ENCODE measurements around the gene POLK.
"Not testable (repeated sequence)": the region's sequence is repeated elsewhere in the genome, so short reads cannot be mapped to it uniquely, and the experiment has no call there.

The POLK gene

DNA sequence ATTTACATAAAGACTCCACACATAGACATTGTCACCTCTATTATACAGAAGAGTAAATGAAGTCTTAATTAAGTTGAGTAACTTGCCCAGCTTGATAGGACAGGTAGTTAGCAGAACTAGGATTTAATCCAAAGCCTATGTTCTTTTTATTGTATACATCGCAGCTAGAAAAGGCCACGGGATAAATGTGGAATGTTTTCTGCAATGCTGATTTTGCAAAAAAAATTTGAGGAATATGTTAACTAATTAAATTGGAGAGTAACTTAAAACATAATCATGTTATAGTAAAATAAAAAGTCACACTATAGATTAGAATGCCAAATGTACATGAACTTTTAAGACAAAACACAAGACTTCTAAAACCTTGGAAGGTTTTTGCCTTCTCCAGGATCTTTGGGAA is 41.1 kb downstream of the POLK start:
- DNase-seq: no peak

DNA sequence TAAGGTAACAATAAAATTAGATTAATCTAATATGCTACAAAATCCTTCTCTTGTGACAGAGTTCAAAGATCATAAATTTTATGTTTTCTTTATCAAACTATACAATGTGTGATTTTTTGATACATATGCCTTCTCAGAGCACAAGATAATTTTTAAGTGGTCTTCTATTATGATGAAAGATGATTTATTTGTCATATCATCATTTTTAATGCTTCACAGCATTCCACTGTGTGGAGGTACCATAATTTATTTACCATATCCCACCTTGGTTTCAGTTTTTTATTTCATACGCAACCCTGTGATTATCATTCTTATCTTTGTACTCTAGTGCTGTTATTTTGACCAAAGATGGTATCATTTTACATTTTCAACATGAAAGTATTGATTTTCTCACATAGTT is 41.7 kb downstream of the POLK start:
- DNase-seq: no peak

DNA sequence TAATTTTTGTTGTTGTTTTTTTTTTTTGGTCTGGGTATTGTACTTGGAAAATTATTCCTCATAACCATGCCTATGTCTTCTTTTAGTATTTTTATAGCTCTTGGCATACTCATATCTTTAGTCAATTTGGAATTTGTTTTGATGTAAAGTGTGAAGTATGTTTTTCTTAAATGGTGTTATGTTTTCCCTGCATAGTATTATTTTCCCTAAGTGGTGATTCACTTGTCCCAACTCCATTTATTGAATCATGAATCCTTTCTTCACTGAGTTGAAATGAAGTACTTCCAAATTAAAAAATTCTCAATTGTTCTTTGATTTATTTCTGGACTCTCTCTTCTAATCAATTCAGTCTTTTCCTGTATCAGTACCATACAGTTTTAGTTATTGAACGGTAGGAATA is 46.5 kb downstream of the POLK start:
- DNase-seq: no peak

DNA sequence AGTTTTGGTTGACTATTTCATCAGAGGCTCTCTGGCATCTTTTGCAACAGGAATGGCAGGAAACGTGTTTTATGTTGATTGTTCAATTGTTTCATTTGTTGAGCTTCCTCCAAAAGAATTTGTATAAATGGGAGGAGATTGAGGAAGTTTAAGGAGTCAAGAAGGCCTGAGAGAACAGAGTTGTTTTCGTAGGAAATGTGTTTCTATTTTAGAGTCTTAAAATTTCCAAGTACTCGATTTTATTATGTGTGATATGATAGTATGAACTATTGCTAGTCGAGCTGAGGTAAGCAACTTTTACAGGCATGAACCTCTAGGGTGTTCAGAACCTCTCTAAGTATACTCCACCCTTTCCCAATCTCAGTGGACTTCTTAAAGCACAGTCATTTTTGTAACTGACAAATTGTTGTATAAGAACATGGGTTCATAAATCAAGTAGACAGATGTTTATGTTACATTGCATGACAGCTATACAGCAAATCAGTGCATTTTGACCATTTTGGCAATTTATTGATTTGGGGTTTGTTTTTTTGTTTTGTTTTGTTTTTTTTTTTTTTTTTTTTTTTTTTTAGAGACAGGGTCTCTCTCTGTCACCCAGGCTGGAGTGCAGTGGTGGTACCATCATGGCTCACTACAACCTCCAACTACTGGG is 47.4 kb downstream of the POLK start:
- no peak for DNase-seq

DNA sequence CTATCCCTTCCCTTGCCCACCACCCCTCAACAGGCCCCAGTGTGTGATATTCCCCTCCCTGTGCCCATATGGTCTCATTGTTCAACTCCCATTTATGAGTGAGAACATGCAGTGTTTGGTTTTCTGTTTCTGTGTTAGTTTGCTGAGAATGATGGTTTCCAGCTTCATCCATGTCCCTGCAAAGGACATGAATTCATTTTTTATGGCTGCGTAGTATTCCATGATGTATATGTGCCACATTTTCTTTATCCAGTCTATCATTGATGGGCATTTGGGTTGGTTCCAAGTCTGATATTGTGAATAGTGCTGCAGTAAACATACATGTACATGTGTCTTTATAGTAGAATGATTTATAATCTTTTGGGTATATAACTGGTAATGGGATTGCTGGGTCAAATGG is 49.0 kb downstream of the POLK start:
- DNase-seq: not testable (repeated sequence)

DNA sequence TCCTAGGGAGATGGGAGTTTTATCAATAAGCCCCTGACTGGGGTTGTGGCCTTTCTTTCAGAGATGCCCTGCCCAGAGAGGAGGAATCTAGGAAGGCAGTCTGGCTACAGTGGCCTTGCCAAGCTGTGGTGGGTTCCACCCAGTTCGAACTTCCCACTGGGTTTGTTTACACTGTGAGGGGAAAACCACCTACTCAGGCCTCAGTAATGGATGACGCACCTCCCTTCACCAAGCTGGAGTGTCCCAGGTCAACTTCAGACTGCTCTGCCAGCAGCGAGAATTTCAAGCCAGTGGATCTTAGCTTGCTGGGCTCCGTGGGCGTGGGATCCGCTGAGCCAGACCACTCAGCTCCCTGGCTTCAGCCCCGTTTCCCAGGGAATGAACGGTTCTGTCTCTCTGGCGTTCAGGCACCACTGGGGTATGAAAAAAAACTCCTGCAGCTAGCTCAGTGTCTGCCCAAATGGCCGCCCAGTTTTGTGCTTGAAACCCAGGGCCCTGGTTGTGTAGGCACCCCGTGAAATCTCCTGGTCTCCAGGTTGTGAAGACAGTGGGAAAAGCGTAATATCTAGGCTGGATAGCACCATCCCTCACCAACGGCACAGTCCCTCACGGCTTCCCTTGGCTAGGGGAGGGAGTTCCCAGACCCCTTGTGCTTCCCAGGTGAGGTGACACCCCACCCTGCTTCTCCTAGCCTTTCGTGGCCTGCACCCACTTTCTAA is 54.5 kb downstream of the POLK start:
- peak; percentile 16 to 18 for DNase-seq

DNA sequence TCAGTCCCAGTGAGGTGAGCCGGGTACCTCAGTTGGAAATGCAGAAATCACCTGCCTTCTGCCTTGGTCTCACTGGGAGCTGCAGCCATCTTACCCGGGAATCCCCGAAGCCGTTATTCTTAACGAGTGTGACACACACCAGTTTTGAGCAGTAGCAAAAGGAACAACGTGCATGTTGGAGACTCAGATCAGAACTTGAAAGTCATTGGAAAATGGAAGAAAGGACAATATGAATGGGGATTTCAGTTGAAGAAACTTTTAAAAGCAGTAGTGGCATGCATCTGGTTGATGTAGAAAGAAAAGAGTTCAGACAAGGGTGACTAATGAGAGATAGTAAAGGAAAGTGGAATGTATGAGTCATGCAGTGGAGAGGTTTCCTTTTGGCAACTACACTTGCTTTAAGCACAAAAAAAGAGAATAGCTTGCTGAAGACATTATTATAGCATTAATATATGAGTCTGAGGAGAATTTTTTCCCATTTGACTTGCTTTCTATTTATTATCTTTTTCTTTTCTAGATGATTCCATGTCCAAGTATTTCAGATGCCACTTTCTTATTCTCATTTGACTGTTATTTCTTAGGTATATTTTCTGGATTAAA is 55.1 kb downstream of the POLK start:
- DNase-seq: peak; percentile 55 to 66

DNA sequence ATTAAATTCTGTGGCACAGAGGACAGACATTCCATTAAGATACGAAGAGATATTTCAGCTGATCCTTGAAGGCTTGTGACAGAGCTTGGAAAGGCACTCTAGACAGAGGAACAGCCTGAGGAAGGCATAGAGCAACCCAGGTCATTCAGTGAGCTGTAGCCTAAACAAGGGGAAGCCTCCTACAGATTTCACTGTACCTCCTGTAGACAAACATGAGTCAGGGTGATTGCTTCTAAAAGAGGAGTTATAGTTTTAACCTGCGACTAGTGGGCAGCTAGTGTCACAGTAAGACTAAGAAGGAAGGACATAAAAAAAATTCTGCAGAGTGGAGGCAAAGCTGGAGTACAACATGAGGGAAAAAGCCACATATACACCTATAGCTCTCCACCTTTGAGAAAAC is 56.0 kb downstream of the POLK start:
- no peak for DNase-seq

DNA sequence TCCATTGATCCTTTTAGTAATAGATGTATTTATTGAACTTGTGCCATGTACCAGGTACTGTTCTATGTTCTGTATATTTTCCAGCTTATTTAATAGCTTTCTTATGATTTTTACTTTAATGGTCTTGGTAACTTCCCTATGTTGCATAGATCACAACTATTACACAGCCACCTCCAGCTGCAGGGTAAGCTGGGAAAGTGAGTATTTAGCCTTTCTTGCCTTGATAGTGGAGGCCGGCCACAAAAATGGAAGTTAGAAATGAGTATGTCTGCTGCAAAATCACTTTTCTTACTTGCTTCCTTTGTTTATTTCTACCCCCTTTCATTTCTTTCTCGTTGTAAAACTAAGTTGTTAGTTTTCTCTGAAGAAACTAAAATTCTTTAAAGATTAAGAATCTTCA is 56.5 kb downstream of the POLK start:
- no peak for DNase-seq

DNA sequence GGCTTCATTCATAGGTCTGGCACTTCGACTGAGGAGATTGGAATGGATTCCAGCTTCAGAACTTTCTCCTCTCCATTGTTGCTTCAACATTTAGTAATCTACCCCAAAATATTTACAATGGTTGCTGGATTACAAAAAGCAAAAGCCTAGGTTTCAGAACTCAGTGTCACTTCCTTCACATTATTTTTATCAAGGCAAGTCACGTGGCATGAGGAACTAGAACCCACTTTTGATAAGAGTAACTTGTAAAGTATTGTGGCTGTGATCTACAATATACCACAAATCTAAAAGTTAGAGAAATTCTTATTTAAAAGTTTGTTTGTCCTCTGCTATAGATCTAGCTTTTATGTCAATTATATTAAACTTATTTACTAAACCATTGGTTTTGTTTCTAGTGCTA is 59.9 kb downstream of the POLK start:
- DNase-seq: no peak

DNA sequence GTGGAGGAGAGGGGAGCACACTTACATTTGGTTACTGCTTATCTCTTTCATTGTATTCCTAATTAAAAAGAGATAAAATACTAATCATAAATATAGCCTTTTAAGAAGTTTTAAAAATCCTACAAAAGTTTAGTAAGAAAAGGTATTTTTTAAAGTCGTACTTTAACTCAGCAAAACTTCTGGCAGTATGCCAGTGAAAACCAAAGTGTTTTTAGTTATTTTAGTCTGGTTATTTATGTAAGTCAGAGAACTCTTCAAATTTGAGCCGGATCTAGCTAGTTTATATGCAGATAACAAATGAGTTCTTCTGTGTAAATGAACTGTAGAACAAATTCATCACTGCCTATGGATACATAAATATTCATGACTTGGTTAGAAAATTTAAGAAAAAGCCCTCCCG is 63.1 kb downstream of the POLK start:
- DNase-seq: no peak

DNA sequence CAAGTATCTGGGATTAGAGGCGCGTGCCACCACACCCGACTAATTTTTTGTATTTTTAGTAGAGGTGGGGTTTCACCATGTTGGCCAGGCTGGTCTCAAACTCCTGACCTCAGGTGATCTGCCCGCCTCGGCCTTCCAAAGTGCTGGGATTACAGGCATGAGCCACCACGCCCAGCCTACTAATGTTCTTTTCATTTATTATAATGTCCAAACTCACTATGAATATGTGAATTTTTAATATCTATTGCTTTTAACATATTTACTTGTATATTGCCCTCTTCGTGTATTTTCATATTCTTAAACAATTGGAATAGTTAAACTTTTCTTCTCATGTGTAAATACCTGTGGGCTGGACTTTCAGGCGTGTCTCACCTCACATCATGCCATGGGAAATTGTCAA is 66.6 kb downstream of the POLK start:
- not testable (repeated sequence) for DNase-seq

DNA sequence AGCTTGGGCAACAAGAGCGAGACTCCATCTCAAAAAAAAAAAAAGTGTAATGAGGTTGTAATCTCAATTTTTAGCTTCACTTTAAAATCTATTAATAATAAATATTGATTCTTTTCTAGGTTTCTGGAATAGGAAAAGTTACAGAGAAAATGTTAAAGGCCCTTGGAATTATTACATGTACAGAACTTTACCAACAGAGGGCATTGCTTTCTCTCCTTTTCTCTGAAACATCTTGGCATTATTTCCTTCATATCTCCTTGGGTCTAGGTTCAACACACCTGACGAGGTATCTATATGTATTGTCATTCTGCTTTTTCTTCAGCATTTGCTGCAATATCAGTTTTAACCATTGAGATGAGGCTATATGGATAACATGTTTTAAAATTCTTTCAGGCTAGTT is 73.0 kb downstream of the POLK start:
- DNase-seq: no peak

DNA sequence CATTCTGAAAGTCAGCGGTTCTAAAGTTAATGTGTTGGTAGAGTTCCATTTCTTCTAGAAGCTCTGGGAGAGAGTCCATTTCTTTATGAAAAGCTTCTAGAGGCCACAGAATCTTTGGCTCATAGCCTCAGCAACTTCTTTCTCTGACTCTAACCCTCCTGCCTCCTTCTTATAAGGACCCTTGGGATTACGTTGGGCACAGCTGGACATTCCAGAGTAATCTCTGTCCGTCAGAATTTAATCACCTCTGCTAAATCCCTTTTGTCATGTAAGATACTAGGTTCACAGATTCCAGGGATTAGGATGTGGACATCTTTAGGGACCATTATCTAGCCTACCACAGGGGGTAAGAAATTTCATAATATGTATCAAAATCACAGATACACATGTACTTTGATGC is 77.0 kb downstream of the POLK start:
- DNase-seq: no peak

DNA sequence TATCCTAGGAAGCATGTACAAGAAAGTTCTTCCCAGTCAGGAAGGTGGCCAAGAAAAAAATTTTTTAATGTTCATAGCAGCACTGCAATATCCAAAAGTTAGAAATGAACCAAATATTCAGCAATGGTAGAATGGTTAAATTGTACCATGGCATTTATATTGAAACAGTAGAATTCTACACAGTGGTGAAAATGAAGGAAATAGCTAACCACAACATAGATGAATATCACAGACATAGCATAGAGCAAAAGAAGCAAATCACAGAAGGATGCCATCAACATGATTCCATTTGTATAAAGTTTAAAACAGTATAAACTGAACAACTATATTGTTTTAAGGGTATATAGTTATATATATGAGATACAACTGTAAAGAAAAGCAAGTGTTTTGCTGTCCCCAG is 88.8 kb downstream of the POLK start:
- no peak for DNase-seq

DNA sequence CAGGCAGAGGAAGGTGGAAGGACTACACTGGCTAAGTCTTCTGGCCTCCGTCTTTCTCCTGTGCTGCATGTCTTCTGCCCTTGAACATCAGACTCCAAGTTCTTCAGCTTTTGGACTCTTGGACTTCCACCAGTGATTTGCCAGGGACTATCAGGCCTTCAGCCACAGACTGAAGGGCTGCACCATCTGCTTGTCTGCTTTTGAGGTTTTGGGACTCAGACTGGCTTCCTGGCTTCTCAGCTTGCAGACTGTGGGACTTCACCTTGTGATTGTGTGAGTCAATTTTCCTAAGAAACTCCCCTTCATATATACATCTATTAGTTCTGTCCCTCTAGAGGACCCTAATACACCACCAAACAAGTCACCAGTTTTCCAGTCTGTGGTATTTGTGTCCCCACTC is 89.9 kb downstream of the POLK start:
- no peak for DNase-seq

DNA sequence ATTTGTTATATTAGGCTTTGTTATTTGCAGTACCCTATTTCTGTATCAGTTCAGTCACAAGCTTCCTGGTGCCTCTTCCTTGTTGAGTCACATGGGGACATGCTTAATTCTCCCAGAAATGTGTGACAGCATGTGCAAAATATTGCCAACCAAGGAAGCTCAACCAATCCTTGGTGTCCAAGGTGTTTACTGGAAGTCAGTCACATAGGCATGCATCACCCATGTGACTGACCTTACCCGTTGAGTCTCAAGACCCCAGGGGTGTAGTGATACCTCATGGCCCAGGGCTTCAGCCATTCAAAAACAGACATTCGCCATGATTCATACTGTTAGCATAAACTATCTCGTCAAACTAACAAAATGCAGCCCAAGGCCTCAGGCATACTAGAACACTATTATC is 90.3 kb downstream of the POLK start:
- DNase-seq: no peak

DNA sequence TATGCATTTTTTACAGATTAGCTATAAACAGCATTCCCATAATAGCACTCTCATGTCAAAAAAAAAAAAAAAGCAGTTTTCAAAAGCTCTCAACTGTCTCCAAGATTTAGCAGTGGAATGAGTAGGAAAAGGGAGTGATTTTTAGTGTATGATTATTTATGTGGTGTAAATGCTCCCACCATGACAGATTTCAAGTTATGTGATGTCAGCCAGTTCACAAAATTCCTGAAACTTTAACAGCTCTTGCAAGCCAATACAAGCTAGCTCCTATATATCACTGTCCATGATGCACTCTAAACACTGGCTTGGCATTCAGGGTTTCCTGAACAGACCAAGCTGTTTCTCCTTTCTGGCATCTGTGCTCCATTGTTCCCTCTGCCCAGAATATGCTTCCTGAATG is 91.7 kb downstream of the POLK start:
- DNase-seq: no peak

DNA sequence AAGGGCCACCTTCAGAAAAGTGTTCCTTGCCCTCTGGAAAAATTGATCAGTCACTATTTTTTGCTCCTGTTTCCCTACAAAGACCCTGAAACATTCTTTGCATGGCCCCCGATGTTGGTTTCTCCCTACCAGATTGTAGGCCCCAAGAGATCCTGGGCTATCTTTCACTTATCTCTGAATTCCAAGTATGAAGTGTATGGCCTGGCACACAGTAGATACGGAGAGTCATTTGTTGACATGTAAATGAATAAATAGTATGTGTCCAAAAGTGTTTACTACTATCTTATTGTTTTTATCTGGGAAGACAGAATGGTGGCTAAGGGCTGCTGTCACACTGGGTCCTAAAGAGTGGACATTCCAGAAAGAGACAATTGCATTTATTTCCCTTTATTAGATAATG is 92.1 kb downstream of the POLK start:
- DNase-seq: no peak

DNA sequence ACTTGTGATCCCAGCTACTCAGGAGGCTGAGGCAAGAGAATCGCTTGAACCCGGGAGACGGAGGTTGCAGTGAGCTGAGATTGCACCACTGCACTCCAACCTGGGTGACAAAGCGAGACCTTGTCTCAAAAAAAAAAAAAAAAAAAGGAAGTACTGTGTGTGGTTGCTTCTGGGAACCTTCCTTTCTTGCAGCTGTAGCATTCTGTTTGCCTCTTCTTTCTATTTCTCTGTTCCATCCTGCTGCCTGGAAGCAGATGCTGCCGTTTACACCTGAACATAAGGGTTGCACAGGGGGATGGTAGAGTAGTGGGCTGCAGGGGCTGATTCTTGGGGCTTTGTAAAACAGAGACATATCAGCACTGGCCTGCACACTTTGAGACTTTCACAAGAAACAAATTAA is 95.7 kb downstream of the POLK start:
- not testable (repeated sequence) for DNase-seq

DNA sequence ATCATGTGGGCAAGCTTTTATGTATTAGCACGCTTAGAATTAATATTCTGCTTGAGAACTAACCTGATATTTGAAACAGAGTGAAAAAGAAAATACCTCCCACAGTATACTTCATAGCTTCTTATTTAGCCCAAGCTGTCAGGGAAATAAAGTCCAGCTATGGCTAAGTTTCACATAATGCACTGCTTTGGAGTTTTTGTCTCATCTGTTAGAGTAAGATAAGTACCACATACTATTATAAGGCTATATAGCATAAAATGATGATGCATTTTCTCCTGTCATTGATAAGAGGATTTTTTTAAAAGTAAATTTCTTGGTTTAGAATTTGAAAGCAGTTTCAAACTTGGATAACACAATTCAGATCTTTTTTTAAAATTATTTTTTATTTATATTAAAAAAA is 97.2 kb downstream of the POLK start:
- no peak for DNase-seq

DNA sequence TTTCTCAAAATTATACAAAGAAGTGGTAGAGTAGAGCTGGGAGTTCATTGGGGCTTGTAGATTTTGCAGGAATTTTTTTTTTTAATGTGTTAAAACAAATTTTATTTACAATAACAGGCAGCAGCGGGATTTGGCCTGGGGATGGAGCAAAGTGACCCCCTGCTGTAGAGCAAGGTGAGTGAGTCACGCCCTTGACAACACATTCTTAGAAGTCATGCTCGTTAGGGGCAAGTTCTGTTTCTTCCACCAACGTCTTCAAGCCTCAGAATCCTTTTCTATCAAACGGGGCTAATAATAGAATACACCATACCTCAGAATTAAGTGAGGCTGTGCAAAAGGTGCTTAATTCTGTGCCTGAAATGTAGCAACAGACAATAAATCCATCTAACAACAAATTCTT is 98.5 kb downstream of the POLK start:
- DNase-seq: no peak

DNA sequence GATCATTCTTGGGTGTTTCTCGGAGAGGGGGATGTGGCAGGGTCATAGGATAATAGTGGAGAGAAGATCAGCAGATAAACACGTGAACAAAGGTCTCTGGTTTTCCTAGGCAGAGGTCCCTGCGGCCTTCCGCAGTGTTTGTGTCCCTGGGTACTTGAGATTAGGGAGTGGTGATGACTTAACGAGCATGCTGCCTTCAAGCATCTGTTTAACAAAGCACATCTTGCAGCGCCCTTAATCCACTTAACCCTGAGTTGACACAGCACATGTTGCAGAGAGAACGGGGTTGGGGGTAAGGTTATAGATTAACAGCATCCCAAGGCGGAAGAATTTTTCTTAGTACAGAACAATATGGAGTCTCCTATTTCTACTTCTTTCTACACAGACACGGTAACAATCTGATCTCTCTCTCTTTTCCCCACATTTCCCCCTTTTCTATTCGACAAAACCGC is 99.2 kb downstream of the POLK start:
- DNase-seq: not testable (repeated sequence)

Data from stimulated activated CD4-positive, alpha-beta T cell treated with anti-CD3 and anti-CD28 coated beads, Interleukin-2, amount 100 ng/mL, for 24 hours (primary cell).